HEK293T (cell line): Measurements from ENCODE around the gene NOG.

Experiments used
- BHLHE40 ChIP-seq: fragments of 450-650 bp; IDR thresholded peaks from 2 replicates; pipeline ENCODE4 v1.6.1; 2016; ENCODE audit warnings: mild to moderate bottlenecking, moderate library complexity, borderline replicate concordance
- CTBP1 ChIP-seq: fragments of 450-650 bp; IDR thresholded peaks from 2 replicates; pipeline ENCODE4 v1.6.1; 2016; ENCODE audit warnings: borderline replicate concordance
- ELF4 ChIP-seq: fragments of 450-650 bp; IDR thresholded peaks from 2 replicates; pipeline ENCODE4 v1.6.1; 2017; ENCODE audit warnings: antibody characterized with exemption
- FOXA1 ChIP-seq: fragments of 450-650 bp; IDR thresholded peaks from 2 replicates; pipeline ENCODE4 v1.6.1; 2016; ENCODE audit warnings: mild to moderate bottlenecking
- FOXK2 ChIP-seq: fragments of 450-650 bp; IDR thresholded peaks from 2 replicates; pipeline ENCODE4 v1.6.1; 2016; ENCODE audit warnings: mild to moderate bottlenecking
- FOXM1 ChIP-seq: fragments of 450-650 bp; IDR thresholded peaks from 2 replicates; pipeline ENCODE4 v1.6.1; 2017; ENCODE audit warnings: mild to moderate bottlenecking, borderline replicate concordance
- HDGF ChIP-seq: fragments of 450-650 bp; IDR thresholded peaks from 2 replicates; pipeline ENCODE4 v1.6.1; 2017; ENCODE audit warnings: antibody characterized with exemption, borderline replicate concordance
- NFRKB ChIP-seq: fragments of 450-650 bp; IDR thresholded peaks from 2 replicates; pipeline ENCODE4 v1.6.1; 2016; ENCODE audit warnings: mild to moderate bottlenecking, moderate library complexity
- SP1 ChIP-seq: fragments of 450-650 bp; IDR thresholded peaks from 2 replicates; pipeline ENCODE4 v1.6.1; 2017
- SUZ12 ChIP-seq: fragments of 450-650 bp; IDR thresholded peaks from 2 replicates; pipeline ENCODE4 v1.6.1; 2016; ENCODE audit warnings: mild to moderate bottlenecking
- ZNF384 ChIP-seq: fragments of 450-650 bp; IDR thresholded peaks from 2 replicates; pipeline ENCODE4 v1.6.1; 2016

DNA sequence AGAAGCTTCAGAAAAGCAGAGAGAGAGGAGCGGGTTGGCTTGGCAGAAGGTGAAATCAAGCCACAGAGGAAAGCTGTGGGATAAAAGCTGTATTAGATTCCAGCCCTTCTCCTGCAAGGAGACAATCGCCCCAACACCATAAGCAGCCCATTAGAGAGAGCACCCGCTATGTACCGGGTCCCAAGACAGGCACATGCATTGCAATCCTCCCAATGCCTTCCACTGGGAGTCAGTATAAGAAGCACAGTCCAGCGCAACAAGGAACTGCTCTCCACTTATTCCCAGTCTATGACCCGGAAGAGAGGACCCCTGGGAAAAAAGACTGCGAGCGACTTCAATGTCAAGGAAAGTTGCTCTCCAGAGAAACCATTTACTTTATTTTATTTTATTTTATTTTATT is 43.8 kb downstream of the NOG start:
- TF ChIP-seq NFRKB (no peak), SP1 (no peak), FOXA1 (no peak), FOXM1 (no peak), FOXK2 (no peak), BHLHE40 (no peak), SUZ12 (no peak), ZNF384 (no peak), CTBP1 (no peak), HDGF (no peak), ELF4 (no peak)
